ENCODE data around the gene CENPV.
A peak's percentile ranks its signal among the peaks of the same experiment; 100 is the strongest.
"Not testable (repeated sequence)": the region's sequence is repeated elsewhere in the genome, so short reads cannot be mapped to it uniquely, and the experiment has no call there.

The CENPV gene

DNA sequence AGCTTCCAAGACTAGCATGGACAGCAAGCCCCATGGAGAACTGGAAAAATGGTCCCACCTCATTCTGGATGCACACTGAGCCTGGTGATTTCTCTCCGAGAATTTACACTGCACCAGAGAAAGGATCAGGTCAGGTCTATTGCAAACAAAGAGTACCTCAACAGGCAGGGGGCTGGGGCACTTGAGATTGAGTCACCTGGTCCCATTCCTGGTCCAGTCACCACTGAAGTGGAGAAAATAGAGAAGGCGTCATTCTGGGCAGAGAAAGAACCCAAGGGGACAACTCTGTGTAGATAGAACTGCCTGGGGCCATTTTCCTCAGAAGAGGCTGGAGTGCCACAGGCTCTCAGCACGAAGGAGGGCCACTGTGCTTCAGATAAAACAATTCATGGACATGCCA is 38.4 kb downstream of the CENPV start:
- DNase-seq (ENCODE audit: low spot score) = no peak
- no peak for FAIRE-seq

- no peak for FAIRE-seq
- DNase-seq (ENCODE audit: low spot score) = no peak
Measured at GRCh38 chr17:16314189-16314588, 39.1 kb downstream of the CENPV start.

DNA sequence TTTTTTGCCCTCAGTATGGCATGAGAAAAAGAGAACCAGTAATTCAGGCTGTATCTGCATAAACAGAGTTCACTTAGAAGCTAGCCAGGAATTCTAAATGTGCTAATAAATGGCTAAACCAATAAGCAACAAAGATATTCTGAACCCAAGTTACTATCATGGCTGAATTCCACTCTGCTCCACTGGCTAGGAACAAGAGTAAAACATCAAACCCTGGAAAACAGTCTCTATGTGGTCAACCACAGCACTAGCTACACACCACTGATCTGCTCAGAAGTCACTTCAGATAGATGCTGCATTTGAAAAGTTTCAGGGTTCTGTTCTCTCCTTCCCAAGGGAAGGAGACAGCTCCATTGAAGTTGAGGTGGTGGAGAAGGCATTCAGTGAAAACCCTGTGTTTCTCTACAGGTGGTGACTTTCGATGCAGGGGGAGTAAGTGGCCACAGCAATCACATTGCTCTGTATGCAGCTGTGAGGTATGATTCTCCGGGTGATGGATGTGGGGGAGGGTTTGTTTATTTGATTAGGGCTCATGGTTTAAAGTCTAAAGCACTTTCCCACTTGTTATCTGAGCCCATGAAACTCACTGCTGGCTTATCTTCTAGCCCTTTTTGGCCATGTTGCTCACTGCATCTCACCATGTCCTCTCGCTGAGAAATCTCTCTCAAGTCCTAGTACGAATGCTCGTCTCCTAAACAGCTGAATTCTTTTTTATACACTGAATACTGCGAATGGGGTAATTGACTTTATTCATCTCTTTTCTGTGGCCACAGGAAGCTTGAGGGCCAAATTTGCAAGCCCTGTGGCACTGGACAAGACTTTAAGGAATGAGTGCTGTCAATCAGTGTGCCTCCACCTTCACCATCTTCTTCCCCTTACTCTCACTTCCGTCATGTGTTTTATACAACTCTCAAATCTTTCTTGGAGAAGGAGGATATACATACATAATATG is 39.9 kb downstream of the CENPV start:
- FAIRE-seq (peak; percentile 79), DNase-seq (ENCODE audit: low spot score) (peak; percentile 56)

GRCh38 chr17:16312061-16312460 is 41.2 kb downstream of the CENPV start:
- FAIRE-seq; DNase-seq (ENCODE audit: low spot score): not testable (repeated sequence)

- no peak for DNase-seq (ENCODE audit: low spot score)
Measured at GRCh38 chr17:16306211-16306610, 47.1 kb downstream of the CENPV start.

GRCh38 chr17:16304830-16305229 is 48.4 kb downstream of the CENPV start:
- FAIRE-seq = no peak
- DNase-seq (ENCODE audit: low spot score) = no peak

More at GRCh38 chr17:16306211-16306610, 47.1 kb downstream of the CENPV start:
- FAIRE-seq = no peak

GRCh38 chr17:16302856-16303255 is 50.4 kb downstream of the CENPV start:
- no peak for FAIRE-seq
- no peak for DNase-seq (ENCODE audit: low spot score)

GRCh38 chr17:16301963-16302855 is 51.1 kb downstream of the CENPV start:
- no peak for FAIRE-seq

GRCh38 chr17:16300554-16300953 is 52.7 kb downstream of the CENPV start:
- DNase-seq (ENCODE audit: low spot score) (no peak), FAIRE-seq (no peak)

More at GRCh38 chr17:16301963-16302855, 51.1 kb downstream of the CENPV start:
- DNase-seq (ENCODE audit: low spot score) = no peak

- DNase-seq (ENCODE audit: low spot score) (no peak), FAIRE-seq (no peak)
Measured at GRCh38 chr17:16298140-16298662, 55.1 kb downstream of the CENPV start.

DNA sequence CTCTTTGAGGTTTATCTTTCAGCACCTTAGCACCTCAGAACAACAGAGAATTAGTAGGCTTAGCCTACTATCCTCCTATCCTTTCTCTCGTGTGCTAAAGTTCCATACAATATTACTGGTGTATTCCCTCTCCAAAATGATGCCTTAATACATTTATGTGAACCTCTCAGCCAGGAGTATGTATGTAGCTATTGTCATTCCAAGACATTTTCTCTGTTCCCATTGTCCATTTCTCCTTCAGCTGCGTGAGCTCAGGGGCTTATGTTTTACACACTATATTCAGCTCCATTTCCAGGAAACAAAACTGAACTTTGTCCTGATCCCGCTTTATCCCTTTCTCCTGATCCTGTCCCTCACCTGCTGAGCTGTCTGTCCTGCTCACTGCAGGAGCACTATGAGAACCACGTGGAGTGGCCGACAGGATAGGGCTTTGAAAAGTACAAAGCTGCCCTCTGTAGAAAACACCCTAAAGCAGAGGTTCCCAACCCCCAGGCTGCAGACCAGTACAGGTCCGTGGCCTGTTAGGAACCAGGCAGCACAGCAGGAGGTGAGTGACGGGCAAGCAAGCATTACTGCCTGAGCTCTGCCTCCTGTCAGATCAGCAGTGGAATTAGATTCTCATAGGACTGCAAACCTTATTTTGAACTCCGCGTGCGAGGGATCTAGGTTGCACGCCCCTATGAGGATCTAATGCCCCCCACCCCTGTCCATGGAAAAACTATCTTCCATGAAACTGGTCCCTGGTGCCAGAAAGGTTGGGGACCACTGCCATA is 55.7 kb downstream of the CENPV start:
- DNase-seq (ENCODE audit: low spot score) (no peak), FAIRE-seq (no peak)

DNA sequence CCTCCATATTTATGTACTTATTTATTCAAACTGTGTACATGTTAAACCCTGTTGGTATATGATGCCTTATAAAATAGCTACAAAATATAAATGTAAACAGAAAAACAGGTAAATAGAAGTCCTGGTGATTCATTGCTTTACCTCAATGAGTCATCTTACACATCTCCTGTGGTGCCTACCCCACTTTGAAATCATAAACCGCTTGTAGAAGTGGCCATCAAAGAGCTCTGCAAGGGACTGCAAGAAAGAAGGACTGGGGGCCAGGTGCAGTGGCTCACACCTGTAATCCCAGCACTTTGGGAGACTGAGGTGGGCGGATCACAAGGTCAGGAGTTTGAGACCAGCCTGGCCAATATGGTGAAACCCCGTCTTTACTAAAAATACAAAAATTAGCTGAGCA is 57.2 kb downstream of the CENPV start:
- not testable (repeated sequence) for DNase-seq (ENCODE audit: low spot score); FAIRE-seq

DNA sequence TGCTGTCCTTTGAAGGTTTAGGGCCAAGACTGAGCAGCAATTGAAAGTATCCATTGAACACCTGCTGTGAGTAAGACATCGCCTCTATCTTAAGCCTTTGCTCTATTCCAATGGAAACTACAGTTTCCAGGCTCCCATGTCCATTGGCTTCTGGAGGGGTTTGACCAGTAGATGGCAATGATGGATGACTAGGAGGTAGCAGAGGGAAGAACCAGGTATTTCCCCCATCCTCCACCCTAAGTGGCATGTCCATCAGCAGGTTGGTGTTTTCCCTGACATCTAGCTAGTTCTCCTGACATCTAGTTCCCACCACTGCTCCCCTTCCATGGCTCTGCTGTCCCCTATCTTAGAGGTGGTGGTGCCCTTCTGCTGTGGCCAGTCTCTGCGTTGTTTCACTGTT is 58.7 kb downstream of the CENPV start:
- DNase-seq (ENCODE audit: low spot score) (no peak), FAIRE-seq (no peak)

DNA sequence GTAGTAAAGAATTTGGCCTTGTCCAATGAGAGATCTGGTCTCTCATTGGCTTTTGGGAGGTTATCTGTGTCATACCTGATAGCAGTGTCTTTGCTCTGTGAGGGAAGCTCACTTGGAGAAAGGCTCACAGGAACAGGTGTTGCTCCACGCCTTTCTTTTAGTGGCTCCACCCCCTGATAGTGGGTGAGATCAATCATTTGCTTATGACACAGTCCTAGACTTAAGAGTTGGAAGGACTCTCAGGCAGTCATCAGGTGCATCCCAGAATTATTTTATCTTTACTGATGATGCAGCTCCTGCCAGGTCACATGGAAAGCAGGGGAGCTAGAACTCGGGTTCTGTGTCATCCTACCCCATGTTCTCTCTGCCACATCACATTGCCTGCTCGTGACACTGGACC is 59.3 kb downstream of the CENPV start:
- DNase-seq (ENCODE audit: low spot score) = no peak
- FAIRE-seq = no peak
